ENCODE measurements around the gene EMC9.

Gene EMC9

DNA sequence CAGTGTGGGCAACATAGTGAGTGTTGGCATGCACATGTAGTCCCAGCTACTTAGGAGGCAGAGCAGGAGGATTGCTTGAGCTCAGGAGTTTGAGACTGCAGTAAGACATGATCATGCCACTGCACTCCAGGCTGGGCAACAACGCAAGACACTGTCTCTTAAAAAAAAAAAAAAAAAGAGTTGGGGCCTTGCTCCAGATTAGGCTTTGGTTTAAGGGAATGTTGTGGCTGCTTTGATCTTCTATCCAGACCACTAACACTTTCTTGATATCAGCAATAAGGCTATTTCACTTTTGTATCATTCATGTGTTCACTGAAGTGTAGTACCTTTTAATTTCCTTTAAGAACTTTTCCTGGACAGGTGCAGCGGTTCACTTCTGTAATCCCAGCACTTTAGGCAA is 13.7 kb downstream of the EMC9 start:
- TF ChIP-seq Cebpa-rat (IDR thresholded peaks at IDR 0.05) = no peak
- peaks cover 12 to 25% (median 22%) of the 10 kb centered on the region in 11 experiments for H3K36me3 ChIP-seq
- H3K27ac ChIP-seq = no peak overlapping the region
- peak overlapping the region in 8 of 11 experiments; percentile 16 to 62 (median 50); a peak in 15 of 22 replicates for H3K4me2 ChIP-seq
- H3K9ac ChIP-seq = peak overlapping the region in 1 of 11 experiments; percentile 36; a peak in 1 of 22 replicates
- peaks cover 8 to 40% (median 29%) of the 10 kb centered on the region in 10 experiments; a peak in 18 of 20 replicates for H3K4me1 ChIP-seq
- H3K27me3 ChIP-seq = no peaks in the 10 kb centered on the region
- H3K4me3 ChIP-seq = no peak overlapping the region
- H3K9me3 ChIP-seq (replicated peaks in 1 of 11) = no peaks in the 10 kb centered on the region
- no peaks in the 10 kb centered on the region; a peak in 1 of 22 replicates for H4K20me1 ChIP-seq

DNA sequence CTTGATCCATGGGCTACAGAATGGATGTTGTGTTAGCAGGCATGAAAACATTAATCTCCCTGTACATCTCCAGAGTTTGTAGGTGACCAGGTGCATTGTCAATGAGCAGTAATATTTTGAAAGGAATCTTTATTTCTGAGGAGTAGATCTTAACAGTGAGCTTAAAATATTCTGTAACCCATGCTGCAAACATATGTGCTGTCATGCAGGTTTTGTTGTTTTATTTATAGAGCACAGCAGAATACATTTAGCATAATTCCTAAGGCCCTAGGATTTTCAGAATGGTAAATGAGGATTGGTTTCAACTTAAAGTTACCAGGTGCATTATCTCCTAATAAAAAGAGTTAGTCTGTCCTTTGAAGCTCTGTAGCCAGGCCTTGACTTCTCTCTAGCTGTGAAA is 14.5 kb downstream of the EMC9 start:
- H3K4me1 ChIP-seq = peaks cover 8 to 40% (median 29%) of the 10 kb centered on the region in 10 experiments; a peak in 18 of 20 replicates
- no peak overlapping the region for H3K9ac ChIP-seq
- peaks cover 20 to 32% (median 30%) of the 10 kb centered on the region in 11 experiments for H3K36me3 ChIP-seq
- H3K27me3 ChIP-seq = no peaks in the 10 kb centered on the region
- no peak for TF ChIP-seq Cebpa-rat (IDR thresholded peaks at IDR 0.05)
- H3K4me3 ChIP-seq = no peak overlapping the region
- peak overlapping the region in 6 of 11 experiments; percentile 16 to 62 (median 52); a peak in 10 of 22 replicates for H3K4me2 ChIP-seq
- no peaks in the 10 kb centered on the region; a peak in 1 of 22 replicates for H4K20me1 ChIP-seq
- no peak overlapping the region for H3K27ac ChIP-seq
- H3K9me3 ChIP-seq (replicated peaks in 1 of 11) = no peaks in the 10 kb centered on the region

DNA sequence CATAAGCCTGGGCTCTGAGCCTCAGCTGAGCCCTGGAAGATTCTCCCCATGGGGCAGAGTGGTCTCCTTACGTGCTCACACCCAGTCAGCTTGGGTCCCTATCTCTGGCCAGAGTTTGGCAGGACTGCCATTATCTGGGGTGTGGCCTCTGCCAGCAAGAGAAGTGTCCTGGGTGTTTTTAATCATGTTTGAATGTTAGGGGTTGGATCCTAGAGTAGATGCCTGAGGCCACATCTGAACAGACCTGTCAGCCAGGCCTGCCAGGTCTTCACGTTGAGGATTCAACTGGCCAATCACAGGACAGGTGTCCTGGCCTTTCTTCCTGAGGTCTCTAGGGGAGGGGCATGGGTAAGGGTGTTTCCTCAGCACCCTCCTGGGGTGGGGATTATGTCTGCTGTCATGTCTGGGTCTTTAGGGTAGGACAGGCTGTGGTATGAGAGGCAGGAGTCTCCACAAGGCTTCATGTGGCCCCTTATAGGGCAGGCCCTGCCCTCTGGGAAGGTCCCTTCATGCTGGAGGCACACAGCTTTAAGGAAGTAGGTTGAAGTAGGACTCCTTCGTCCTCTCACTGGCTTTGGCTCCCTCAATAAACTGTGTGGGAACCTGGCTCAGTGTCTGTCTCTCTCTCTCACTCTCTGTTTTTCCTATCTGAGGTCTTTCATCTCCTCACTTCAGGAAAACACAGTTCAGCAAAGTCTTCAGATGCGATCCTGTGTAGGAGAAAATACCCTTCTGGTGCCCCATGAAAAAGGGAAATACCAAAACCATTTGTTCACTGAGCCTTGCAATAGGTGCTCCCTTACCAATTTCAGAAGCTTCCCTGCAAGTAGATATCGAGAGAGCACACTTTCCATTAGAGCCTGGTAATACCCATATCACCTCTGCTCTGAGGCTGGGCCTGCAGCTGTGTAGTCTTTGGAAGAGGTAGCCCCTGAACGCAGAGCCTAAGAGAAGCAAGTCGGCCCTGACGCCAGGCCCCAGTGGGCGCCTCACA is 17.7 kb downstream of the EMC9 start:
- H3K9me3 ChIP-seq (replicated peaks in 1 of 11) = no peaks in the 10 kb centered on the region
- no peak overlapping the region; a peak in 1 of 22 replicates for H3K9ac ChIP-seq
- no peak overlapping the region for H3K4me3 ChIP-seq
- H4K20me1 ChIP-seq = no peaks in the 10 kb centered on the region
- no peak overlapping the region for H3K27ac ChIP-seq
- no peak for TF ChIP-seq Cebpa-rat (IDR thresholded peaks at IDR 0.05)
- H3K27me3 ChIP-seq = no peaks in the 10 kb centered on the region
- no peak overlapping the region for H3K4me2 ChIP-seq
- peaks cover 52 to 65% (median 62%) of the 10 kb centered on the region in 11 experiments for H3K36me3 ChIP-seq
- H3K4me1 ChIP-seq = peaks cover 0 to 31% (median 22%) of the 10 kb centered on the region in 10 experiments; a peak in 14 of 20 replicates

DNA sequence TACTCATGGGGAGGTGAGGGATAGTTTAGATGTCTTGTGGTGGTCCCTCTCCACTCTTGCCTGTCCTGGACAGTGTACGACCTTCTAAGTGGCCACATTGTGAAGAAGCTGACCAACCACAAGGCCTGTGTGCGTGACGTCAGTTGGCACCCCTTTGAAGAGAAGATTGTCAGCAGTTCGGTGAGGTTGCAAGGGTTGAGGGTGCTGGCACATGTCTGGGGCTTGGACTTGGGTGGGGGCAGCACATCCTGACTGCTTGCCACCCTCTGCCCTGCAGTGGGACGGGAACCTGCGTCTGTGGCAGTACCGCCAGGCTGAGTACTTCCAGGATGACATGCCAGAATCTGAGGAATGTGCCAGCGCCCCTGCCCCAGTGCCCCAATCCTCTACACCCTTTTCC is 18.5 kb downstream of the EMC9 start:
- no peak overlapping the region for H3K9ac ChIP-seq
- peaks cover 60 to 73% (median 70%) of the 10 kb centered on the region in 11 experiments for H3K36me3 ChIP-seq
- no peaks in the 10 kb centered on the region for H4K20me1 ChIP-seq
- H3K27ac ChIP-seq = no peak overlapping the region
- no peak overlapping the region for H3K4me3 ChIP-seq
- no peaks in the 10 kb centered on the region for H3K27me3 ChIP-seq
- no peaks in the 10 kb centered on the region for H3K9me3 ChIP-seq (replicated peaks in 1 of 11)
- H3K4me2 ChIP-seq = no peak overlapping the region
- H3K4me1 ChIP-seq = peaks cover 0 to 24% (median 18%) of the 10 kb centered on the region in 10 experiments; a peak in 14 of 20 replicates
- TF ChIP-seq Cebpa-rat (IDR thresholded peaks at IDR 0.05) = no peak

DNA sequence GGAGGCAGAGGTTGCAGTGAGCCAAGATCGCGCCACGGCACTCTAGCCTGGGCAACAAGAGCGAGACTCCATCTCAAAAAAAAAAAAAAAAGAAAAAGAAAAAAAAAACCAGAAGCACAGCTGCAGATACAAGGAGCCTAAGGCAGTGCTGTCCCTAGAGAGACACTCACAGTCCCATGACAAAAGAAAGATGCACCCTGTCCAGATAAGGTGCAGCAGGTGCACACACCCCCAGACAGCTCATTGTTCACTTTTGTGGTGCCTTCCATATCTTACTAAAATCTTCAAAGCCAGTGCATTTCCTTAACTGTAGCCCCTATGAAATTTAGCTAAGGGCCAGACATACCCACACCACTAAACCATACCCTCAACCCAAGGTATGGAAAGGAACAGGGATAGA is 19.0 kb downstream of the EMC9 start:
- no peak overlapping the region for H3K27ac ChIP-seq
- no peak overlapping the region for H3K4me3 ChIP-seq
- no peaks in the 10 kb centered on the region for H3K27me3 ChIP-seq
- no peak overlapping the region for H3K4me2 ChIP-seq
- peaks cover 2 to 19% (median 13%) of the 10 kb centered on the region in 10 experiments; a peak in 17 of 20 replicates for H3K4me1 ChIP-seq
- no peaks in the 10 kb centered on the region for H3K9me3 ChIP-seq (replicated peaks in 1 of 11)
- TF ChIP-seq Cebpa-rat (IDR thresholded peaks at IDR 0.05) = no peak
- no peaks in the 10 kb centered on the region; a peak in 1 of 22 replicates for H4K20me1 ChIP-seq
- peaks cover 65 to 78% (median 75%) of the 10 kb centered on the region in 11 experiments for H3K36me3 ChIP-seq
- H3K9ac ChIP-seq = no peak overlapping the region

DNA sequence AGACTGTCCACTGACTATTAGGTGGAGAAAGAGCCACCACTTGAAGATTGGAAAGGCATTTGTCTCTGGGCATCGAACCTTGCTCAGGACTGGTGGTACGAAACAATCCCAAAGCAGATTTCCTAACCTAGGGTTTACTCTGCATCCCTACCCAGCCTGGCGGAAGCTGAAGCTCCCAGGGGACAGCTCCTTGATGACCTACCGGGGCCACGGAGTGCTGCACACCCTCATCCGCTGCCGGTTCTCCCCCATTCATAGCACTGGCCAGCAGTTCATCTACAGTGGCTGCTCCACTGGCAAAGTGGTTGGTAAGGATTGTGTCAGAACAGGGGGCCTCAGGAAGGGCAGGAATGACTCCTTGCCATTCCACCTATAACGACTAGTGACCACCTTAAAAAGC is 20.2 kb downstream of the EMC9 start:
- peaks cover 10 to 19% (median 16%) of the 10 kb centered on the region in 10 experiments for H3K4me1 ChIP-seq
- no peak for TF ChIP-seq Cebpa-rat (IDR thresholded peaks at IDR 0.05)
- no peaks in the 10 kb centered on the region for H3K9me3 ChIP-seq (replicated peaks in 1 of 11)
- H3K4me3 ChIP-seq = no peak overlapping the region
- H3K9ac ChIP-seq = no peak overlapping the region; a peak in 1 of 22 replicates
- H3K36me3 ChIP-seq = peaks cover 76 to 89% (median 83%) of the 10 kb centered on the region in 11 experiments
- H3K4me2 ChIP-seq = no peak overlapping the region
- H3K27me3 ChIP-seq = no peaks in the 10 kb centered on the region
- peaks cover 0 to 6% (median 0%) of the 10 kb centered on the region in 11 experiments; a peak in 3 of 22 replicates for H4K20me1 ChIP-seq
- no peak overlapping the region for H3K27ac ChIP-seq

DNA sequence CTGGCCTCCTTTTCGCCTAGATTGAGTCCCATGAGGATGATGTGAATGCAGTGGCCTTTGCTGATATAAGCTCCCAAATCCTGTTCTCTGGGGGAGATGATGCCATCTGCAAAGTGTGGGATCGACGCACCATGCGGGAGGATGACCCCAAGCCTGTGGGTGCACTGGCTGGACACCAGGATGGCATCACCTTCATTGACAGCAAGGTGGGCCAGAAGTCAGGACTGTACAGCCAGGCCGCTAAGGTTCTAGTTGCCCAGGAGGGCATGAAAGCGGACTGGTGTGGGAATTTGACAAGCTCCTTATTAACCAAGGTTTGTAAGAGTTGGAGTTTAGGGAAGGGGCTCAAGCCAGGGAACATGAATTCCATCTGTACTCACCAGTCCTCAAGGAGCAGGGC is 21.7 kb downstream of the EMC9 start:
- TF ChIP-seq Cebpa-rat (IDR thresholded peaks at IDR 0.05) = no peak
- Histone ChIP-seq H3K36me3 (peaks cover 76 to 86% (median 81%) of the 10 kb centered on the region in 11 experiments), H3K4me2 (no peak overlapping the region), H3K4me1 (peaks cover 14 to 22% (median 20%) of the 10 kb centered on the region in 10 experiments), H3K9ac (no peak overlapping the region), H3K9me3 (replicated peaks in 1 of 11) (no peaks in the 10 kb centered on the region), H3K27ac (no peak overlapping the region), H3K4me3 (no peak overlapping the region), H4K20me1 (peaks cover 0 to 8% (median 0%) of the 10 kb centered on the region in 11 experiments; a peak in 3 of 22 replicates), H3K27me3 (no peaks in the 10 kb centered on the region)

DNA sequence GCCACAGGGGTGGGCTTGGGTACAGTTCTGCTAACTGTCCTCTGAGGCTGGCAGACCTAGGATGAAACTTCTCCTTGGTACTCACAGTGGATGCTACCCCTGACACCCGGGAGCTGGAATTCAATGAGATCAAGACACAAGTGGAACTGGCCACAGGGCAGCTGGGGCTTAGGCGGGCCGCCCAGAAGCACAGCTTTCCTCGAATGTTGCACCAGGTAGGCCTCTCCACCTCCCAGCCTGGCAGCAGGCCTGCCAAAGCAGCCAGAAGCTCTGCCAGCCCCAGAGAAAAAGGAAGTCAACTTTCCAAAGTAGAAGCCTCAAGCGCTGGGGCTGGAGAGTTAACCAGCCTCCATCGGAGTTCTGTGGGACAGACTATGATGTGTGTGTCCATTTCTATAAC is 24.2 kb downstream of the EMC9 start:
- TF ChIP-seq Cebpa-rat (IDR thresholded peaks at IDR 0.05) = no peak
- Histone ChIP-seq H3K9ac (peak overlapping the region in 3 of 11 experiments; percentile 20 to 96 (median 85); a peak in 2 of 22 replicates), H3K4me3 (no peak overlapping the region), H4K20me1 (peaks cover 0 to 8% (median 0%) of the 10 kb centered on the region in 11 experiments; a peak in 3 of 22 replicates), H3K4me1 (peaks cover 14 to 27% (median 24%) of the 10 kb centered on the region in 10 experiments), H3K36me3 (peaks cover 54 to 61% (median 56%) of the 10 kb centered on the region in 11 experiments), H3K4me2 (peak overlapping the region in 7 of 11 experiments; percentile 6 to 99 (median 97); a peak in 7 of 22 replicates), H3K9me3 (replicated peaks in 1 of 11) (no peaks in the 10 kb centered on the region), H3K27ac (no peak overlapping the region), H3K27me3 (no peaks in the 10 kb centered on the region)

All from BLaER1 treated with 17β-estradiol and CSF1 and Interleukin-3, amounts not matched to agents 10 nM and 100 nM (cell line).